NCI-H187 treated with DMSO at 0.1 percent for 48 hours (cell line): ENCODE data around the gene TOM1L2.

Experiments
- DNase-seq: peaks from one replicate; lab custom pipeline; 2025; lab: John Stamatoyannopoulos, UW

TOM1L2 gene

DNA sequence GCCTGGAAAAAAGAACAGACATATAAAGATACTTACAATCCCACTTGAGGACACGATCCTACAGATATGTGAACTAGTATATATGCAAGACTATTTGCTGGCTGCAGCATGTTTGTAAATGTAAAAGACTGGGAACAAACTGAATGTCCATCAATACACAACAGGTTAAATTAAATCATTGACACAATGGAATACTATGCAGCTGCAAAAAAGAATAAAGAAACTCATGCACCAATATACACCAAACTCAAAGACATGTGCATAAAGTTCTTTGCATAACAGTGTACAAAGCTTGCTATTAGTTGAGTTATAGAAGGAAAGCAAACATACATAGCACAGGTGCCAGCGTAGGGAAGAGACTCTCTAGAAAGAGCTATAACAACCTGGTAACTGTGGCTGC lies 73.5 kb downstream of the TOM1L2 start:
- no peak for DNase-seq

DNA sequence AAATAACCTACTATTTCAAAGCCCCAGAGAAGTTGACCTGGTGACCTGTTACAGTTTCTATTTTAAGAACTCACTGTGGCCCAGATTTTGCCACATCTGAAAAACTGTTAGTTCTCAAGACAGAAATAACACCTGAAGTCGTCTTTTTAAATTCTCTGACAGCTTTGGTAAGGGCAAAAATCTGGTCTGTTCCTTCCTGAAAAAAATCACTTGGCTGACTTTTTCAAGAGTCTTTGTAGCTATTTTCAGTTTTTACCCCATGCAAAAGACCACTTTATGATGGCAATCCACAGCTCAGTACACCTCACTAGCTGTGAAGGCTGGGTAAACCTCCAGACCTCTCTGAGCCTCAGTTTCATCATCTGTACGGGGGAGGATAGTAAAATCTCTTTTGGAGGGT lies 74.8 kb downstream of the TOM1L2 start:
- DNase-seq, result no peak

DNA sequence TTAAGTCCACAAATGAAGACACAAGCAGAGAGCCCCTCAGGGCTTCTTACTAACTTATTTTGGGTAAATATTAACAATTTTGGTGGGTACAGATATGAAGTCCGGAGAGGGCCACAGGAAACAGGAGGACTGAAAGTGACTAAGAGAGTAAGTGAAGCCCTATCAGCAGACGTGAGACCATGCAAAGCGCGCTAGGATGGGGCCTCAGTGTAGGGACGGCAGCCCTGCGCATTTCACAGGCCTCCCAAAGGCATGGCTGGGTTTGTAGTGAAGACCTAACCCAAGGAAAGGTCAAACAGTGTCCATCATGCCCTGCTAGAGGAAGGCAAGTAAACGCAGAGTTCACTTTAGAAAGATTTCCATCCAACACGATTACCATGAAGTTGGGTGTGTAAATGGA lies 75.5 kb downstream of the TOM1L2 start:
- no peak for DNase-seq

DNA sequence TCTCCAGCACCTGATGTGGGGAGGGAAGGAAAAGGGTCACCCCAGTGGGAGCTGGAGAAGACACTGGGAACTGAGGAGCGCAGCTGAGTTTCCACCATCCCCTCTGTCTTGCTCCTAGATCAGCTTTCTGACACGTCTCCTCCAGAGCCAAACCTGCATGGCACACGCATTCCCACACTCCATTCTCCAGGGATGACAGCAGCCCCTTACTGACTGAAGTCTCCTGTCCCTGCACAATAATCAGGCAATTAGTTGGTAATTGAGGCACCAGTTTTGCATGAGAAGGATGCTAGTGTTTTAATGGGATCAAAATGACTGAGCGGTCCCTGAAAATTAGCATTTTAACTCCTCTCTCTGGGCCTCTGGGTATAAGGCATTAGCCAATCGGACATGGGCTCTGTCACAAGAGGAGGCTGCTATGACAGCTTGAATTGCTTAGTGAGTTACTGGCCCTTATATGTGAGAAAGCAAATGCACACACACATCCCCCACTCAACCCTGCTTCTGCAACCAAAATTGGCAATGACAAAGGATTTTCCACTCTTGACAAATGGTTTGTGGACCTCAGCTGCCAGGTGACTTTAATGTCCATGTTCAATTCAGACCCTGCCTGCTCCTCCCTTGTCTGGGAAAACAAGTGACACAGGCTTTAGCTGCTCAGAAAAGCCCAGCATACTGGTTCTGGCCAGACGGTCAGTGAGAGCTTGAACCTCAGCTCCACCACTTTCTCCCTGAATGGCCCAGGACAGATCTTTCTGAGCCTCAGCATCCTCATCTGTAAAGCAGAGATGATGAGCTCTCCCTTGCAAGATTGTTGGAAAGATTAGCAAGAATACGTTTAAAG lies 78.2 kb downstream of the TOM1L2 start:
- no peak for DNase-seq

DNA sequence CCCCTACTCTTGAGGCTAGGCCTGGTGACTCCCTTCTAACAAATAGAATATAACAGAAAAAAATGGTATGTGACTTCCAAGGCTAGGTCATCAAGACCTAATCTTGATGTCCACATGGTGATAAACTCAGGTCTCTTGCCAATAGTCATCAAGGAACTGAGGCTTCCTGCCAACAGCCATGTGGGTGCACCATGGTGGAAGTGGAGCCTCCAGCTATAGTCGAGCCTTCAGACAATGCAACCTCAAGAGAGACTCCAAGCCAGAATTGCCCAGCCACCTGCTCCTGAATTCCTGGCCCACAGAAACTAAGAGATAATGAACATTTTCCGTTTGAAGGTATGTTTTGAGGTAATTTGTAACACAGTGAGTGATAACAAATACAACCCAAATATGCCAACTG lies 79.5 kb downstream of the TOM1L2 start:
- DNase-seq, result no peak

- DNase-seq, result no peak
Observed at GRCh38 chr17:17892009-17892408, 80.2 kb downstream of the TOM1L2 start.

- DNase-seq, result no peak
Observed at GRCh38 chr17:17890773-17891759, 81.1 kb downstream of the TOM1L2 start.

DNA sequence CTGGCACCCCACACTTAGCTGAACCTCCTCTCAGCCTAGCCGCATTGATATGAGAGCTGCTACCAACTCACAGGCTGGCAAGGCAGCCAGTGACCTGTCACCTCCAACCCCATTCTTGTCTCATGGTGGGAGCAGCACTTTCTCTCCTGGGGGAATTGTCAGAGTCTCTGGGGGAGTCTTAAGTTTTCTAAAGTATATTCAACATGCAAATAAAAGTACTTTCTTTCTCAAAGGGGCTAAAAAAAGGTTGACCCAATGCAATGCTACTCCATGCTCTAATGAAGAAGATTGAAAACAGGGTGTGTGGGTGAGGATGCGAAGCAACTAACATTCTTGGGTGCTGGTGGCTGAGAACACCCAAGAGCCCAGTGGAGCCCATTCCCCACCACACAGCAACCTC lies 82.3 kb downstream of the TOM1L2 start:
- DNase-seq, result no peak

DNA sequence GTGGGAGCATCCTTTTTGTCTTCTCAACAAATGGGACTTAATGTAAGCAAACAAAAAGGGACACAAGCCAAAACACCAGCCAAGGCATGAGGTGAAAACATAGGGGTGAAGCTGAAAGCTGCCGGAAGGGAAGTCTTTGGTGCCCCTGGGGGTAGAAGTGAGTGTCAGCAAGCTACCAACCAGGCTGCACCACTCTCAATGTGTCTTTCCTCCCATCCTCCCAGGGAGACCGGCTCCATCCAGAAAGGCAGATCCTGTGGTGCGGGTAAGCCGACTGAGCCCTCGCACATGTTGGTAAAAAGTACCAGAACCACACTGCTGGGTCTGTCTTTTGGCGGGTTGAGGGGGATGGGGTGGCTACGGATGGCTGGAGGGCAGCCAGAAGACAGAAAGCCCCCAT lies 83.4 kb downstream of the TOM1L2 start:
- DNase-seq, result no peak

DNA sequence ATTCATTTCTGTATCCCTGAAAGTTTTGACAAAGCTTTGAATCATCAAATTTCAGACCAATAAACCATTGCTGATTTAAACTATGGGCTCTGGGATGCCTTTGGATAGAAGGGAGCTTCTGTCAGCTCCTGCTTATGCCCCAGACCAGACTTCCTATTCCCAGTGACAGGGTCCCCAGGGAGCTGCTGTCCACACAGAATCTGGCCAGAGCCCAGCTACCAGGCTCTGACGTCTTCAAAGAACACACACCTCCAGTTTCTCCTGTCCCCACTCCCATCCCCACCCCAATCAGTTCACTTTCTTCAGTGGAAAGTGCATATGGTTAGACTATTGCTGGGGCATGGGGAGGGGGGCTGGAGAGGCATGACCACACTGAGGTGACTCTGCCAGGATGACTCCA lies 83.8 kb downstream of the TOM1L2 start:
- no peak for DNase-seq

DNA sequence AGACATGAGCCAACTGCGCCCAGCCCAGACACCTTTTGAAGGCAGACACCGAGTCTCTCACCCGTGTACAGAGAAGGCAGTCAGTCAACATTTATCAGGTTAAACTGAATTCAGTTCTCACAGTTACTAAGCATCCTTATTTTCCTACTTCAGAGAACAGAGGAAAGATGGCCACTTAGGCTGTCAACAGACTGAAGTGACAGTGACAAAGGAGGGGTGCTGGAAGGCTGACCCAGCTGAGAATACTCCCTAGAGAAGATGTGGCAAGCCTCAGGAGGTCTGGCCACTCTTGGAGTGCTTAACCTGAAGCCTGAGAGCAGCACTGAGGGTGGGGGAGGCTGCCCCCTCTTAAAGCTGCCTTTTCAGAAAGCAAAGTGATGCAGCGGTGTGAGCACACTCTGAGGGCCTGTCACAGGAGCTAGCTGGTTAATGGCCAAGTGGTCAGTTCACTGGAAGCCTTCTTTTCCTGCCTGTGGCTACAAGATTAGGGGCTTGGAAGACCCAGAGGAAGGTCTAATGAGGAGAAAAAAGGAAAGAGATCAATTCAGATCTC lies 84.4 kb downstream of the TOM1L2 start:
- no peak for DNase-seq

- no peak for DNase-seq
Observed at GRCh38 chr17:17886726-17887125, 85.5 kb downstream of the TOM1L2 start.

- no peak for DNase-seq
Observed at GRCh38 chr17:17886226-17886625, 86.0 kb downstream of the TOM1L2 start.

- DNase-seq, result no peak
Observed at GRCh38 chr17:17884391-17885357, 87.5 kb downstream of the TOM1L2 start.

DNA sequence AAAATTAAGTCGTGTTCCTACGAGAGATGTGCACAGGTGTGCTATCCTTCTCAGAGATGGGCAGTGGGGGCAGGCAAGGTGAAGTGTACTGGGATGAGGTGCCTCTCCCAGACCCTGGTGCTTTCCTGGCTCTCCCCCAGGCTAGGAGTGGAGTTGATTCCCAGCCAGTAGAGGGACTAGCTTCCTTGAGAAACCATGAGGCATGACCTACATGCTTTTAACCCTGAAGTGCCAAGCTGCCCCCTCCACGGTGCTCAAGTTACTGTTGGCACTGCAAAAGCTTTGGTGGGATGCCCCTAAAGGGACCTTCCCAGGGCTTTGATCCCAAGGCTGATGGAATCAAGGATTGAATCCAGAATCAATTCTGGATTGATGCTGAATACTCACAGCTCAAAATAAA lies 88.4 kb downstream of the TOM1L2 start:
- DNase-seq, result no peak

- DNase-seq, result no peak
Observed at GRCh38 chr17:17882082-17882581, 90.1 kb downstream of the TOM1L2 start.

GRCh38 chr17:17880577-17881196 lies 91.5 kb downstream of the TOM1L2 start:
- DNase-seq, result no peak

- DNase-seq, result no peak
Observed at GRCh38 chr17:17877529-17878358, 94.5 kb downstream of the TOM1L2 start.

DNA sequence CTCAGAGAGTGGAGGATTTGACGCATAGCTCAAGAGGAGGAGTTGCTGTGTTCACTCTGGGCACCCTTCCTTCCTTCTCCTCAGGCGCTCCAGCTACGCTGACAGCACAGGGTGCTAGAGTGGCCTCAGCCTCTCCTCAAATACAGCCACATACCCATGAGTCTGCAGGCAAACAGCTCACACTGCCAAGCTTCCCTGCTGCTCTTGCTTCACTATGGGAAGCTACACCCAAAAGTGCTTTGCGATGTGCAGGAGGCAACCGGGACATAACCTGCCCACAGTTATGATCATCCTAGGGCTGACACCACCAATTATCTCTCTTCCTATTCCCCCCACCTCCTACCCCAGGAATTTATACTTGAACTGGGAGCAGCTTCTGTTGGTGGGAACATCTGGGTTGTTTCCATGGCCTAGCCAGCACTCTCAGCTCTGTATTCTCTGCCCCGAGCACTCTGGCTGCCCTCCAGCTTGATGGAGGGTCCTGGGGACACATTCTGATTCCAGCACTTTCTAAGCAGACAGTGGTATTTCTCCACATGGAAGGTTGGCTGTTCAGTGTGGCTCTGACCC lies 95.2 kb downstream of the TOM1L2 start:
- DNase-seq, result no peak

GRCh38 chr17:17874478-17874877 lies 97.7 kb downstream of the TOM1L2 start:
- no peak for DNase-seq
